SK-N-SH (cell line): ENCODE measurements around the gene SFSWAP. TPM values are rescaled to one million over a fixed set of nuclear protein-coding genes. Genes with fewer than 3 reads are reported as not detected.

Experiments used
- CTCF ChIA-PET: fragments of 300-600, 350-600 bp; formaldehyde crosslinking; extraction: SDS; loops from one replicate; lab custom pipeline; 2021; lab: Yijun Ruan, JAX
- POLR2A ChIA-PET: fragments of 350-600 bp; sonication (Branson Sonifier 250); formaldehyde crosslinking; extraction: SDS; loops from one replicate; lab custom pipeline; 2020; ENCODE audit warnings: antibody characterized with exemption, inconsistent platforms; lab: Yijun Ruan, JAX
- DNase-seq: peaks from one replicate; pipeline ENCODE4 v3.0.0; 2012
- H2AFZ ChIP-seq: fragments of 200-600 bp; sonication (generic); 2 replicates; pipeline ENCODE4 v1.8.1; 2016; ENCODE audit warnings: antibody characterized with exemption, mild to moderate bottlenecking, low read depth
- H3F3A ChIP-seq: fragments of 200-600 bp; sonication (generic); replicated peaks from 2 replicates; pipeline ENCODE3; 2016; ENCODE audit warnings: antibody characterized with exemption, mild to moderate bottlenecking; ENCODE audit not compliant: insufficient read depth
- H3K27ac ChIP-seq, 2 experiments: fragments of 200-500 bp in 1 of 2; fragments of 200-600 bp in 1 of 2; sonication (Bioruptor generic) in 1 of 2; sonication (generic), shearing (Covaris generic) in 1 of 2; 2 replicates each; pipeline versions ENCODE4 v1.5.1 to v1.6.1; 2014 to 2016; ENCODE audit warnings: low read depth in 2 of 2, inconsistent platforms in 1 of 2, low read length in 1 of 2, mild to moderate bottlenecking in 1 of 2, mixed read lengths in 1 of 2
- H3K27me3 ChIP-seq: fragments of 200-600 bp; sonication (generic), shearing (Covaris generic); 2 replicates; pipeline ENCODE4 v1.6.1; 2016; ENCODE audit warnings: mixed run types; ENCODE audit not compliant: insufficient read depth
- H3K36me3 ChIP-seq, 2 experiments: fragments of 200-500 bp in 1 of 2; fragments of 200-600 bp in 1 of 2; sonication (Bioruptor generic) in 1 of 2; sonication (generic) in 1 of 2; replicated peaks in 1 of 2; 2 replicates each; pipeline versions ENCODE3 to v1.5.1; 2014 to 2016; ENCODE audit warnings: low read length in 1 of 2, mild to moderate bottlenecking in 1 of 2; ENCODE audit not compliant: insufficient read depth in 2 of 2, control insufficient read depth in 1 of 2
- H3K4me1 ChIP-seq, 2 experiments: fragments of 200-500 bp in 1 of 2; fragments of 200-600 bp in 1 of 2; sonication (Bioruptor generic) in 1 of 2; sonication (generic), shearing (Covaris generic) in 1 of 2; 2 replicates each; pipeline versions ENCODE4 v1.5.1 to v1.6.1; 2014 to 2016; ENCODE audit warnings: low read depth in 1 of 2, low read length in 1 of 2, mixed run types in 1 of 2; ENCODE audit not compliant: insufficient read depth in 2 of 2, control insufficient read depth in 1 of 2
- H3K4me2 ChIP-seq: fragments of 200-600 bp; sonication (generic), shearing (Covaris generic); 2 replicates; pipeline ENCODE4 v1.6.1; 2017; ENCODE audit warnings: mixed run types
- H3K4me3 ChIP-seq, 2 experiments: fragments of 200-500 bp in 1 of 2; fragments of 200-600 bp in 1 of 2; sonication (Bioruptor generic) in 1 of 2; sonication (generic), shearing (Covaris generic) in 1 of 2; 2 replicates each; pipeline versions ENCODE4 v1.5.1 to v1.8.1; 2014 to 2016; ENCODE audit warnings: low read depth in 2 of 2, inconsistent platforms in 1 of 2, low read length in 1 of 2, mild to moderate bottlenecking in 1 of 2, mixed read lengths in 1 of 2, moderate library complexity in 1 of 2
- H3K79me2 ChIP-seq: fragments of 200-600 bp; sonication (generic); 2 replicates; pipeline ENCODE4 v1.8.1; 2017; ENCODE audit warnings: mild to moderate bottlenecking; ENCODE audit not compliant: insufficient read depth
- H3K9ac ChIP-seq: fragments of 200-600 bp; sonication (generic); 2 replicates; pipeline ENCODE4 v1.6.1; 2017; ENCODE audit warnings: mixed run types
- H3K9me2 ChIP-seq: fragments of 200-600 bp; sonication (generic); 2 replicates; pipeline ENCODE4 v1.6.1; 2017; ENCODE audit warnings: mixed run types
- H3K9me3 ChIP-seq: fragments of 200-600 bp; sonication (generic); 2 replicates; pipeline ENCODE4 v1.6.1; 2017; ENCODE audit warnings: mixed run types, mild to moderate bottlenecking, moderate library complexity
- H4K20me1 ChIP-seq: fragments of 200-600 bp; sonication (generic); 2 replicates; pipeline ENCODE4 v1.6.1; 2017; ENCODE audit warnings: mild to moderate bottlenecking, mixed run types; ENCODE audit not compliant: insufficient read depth
- EZH2phosphoT487 ChIP-seq: fragments of 200-600 bp; sonication (generic); IDR thresholded peaks from 2 replicates; pipeline ENCODE4 v1.6.1; 2017; ENCODE audit warnings: low read depth, mixed run types, mild to moderate bottlenecking, antibody characterized with exemption, moderate library complexity, borderline replicate concordance
- FOSL2 ChIP-seq: IDR thresholded peaks from 2 replicates; pipeline ENCODE4 v1.4.0; 2012; ENCODE audit warnings: low read depth, mild to moderate bottlenecking, moderate library complexity, borderline replicate concordance
- FOXM1 ChIP-seq: IDR thresholded peaks from 2 replicates; pipeline ENCODE4 v1.4.0; 2012; ENCODE audit warnings: low read depth, mild to moderate bottlenecking
- GATA2 ChIP-seq: sonication (generic); formaldehyde crosslinking; IDR thresholded peaks from 2 replicates; pipeline ENCODE4 v1.5.0; 2020; ENCODE audit warnings: mild to moderate bottlenecking, missing genetic modification reagents
- JUND ChIP-seq: IDR thresholded peaks from 2 replicates; pipeline ENCODE4 v1.4.0; 2012
- MXI1 ChIP-seq: IDR thresholded peaks from 2 replicates; pipeline ENCODE4 v1.6.1; 2012; ENCODE audit warnings: mild to moderate bottlenecking, low read depth, low read length, improper control_type of control experiment
- NFIC ChIP-seq: IDR thresholded peaks from 2 replicates; pipeline ENCODE4 v1.4.0; 2012; ENCODE audit warnings: borderline replicate concordance
- NRF1 ChIP-seq: IDR thresholded peaks from 2 replicates; pipeline ENCODE4 v1.6.1; 2012; ENCODE audit warnings: low read depth, mild to moderate bottlenecking, low read length
- RAD21 ChIP-seq: IDR thresholded peaks from 2 replicates; pipeline ENCODE4 v1.6.1; 2012; ENCODE audit warnings: mild to moderate bottlenecking, low read length
- RCOR1 ChIP-seq: fragments of 150-350 bp; IDR thresholded peaks from 2 replicates; pipeline ENCODE4 v1.6.1; 2017; ENCODE audit warnings: antibody characterized with exemption, low read length
- SIN3A ChIP-seq: IDR thresholded peaks from 2 replicates; pipeline ENCODE4 v1.6.1; 2012; ENCODE audit warnings: low read depth, mild to moderate bottlenecking, low read length, moderate library complexity, borderline replicate concordance
- YY1 ChIP-seq: IDR thresholded peaks from 2 replicates; pipeline ENCODE4 v1.4.0; 2012; ENCODE audit warnings: low read depth, mild to moderate bottlenecking
- WGBS: methylation state at CpG from one replicate; pipeline ENCODE4 v1.1.6; 2017; ENCODE audit warnings: low lambda C conversion rate; 5-methylcytosine and 5-hydroxymethylcytosine counted together
- polyA plus RNA-seq, 3 experiments: library from polyadenylated mRNA; depleted of rRNA; stranded (reverse); fragments of >200 nt; gene quantifications; 2 replicates each; pipeline ENCODE4 v1.2.3, GENCODE V29; 2012
- TF ChIP-seq, protein P1 (sequence below): fragments of 150-350 bp; IDR thresholded peaks from 2 replicates; pipeline ENCODE4 v1.6.1; 2017; ENCODE audit warnings: antibody characterized with exemption, low read length, low read depth, borderline replicate concordance
- TF ChIP-seq, protein P2 (sequence below): IDR thresholded peaks from 2 replicates; pipeline ENCODE4; 2012
- TF ChIP-seq, protein P3 (sequence below): IDR thresholded peaks from 2 replicates; pipeline ENCODE4 v1.6.1; 2012; ENCODE audit warnings: mild to moderate bottlenecking, low read depth, low read length, moderate library complexity

Gene SFSWAP
- polyA plus RNA-seq, 1 of the 3 experiments (the other 2 are of a cell fraction): 27.9 TPM

DNA sequence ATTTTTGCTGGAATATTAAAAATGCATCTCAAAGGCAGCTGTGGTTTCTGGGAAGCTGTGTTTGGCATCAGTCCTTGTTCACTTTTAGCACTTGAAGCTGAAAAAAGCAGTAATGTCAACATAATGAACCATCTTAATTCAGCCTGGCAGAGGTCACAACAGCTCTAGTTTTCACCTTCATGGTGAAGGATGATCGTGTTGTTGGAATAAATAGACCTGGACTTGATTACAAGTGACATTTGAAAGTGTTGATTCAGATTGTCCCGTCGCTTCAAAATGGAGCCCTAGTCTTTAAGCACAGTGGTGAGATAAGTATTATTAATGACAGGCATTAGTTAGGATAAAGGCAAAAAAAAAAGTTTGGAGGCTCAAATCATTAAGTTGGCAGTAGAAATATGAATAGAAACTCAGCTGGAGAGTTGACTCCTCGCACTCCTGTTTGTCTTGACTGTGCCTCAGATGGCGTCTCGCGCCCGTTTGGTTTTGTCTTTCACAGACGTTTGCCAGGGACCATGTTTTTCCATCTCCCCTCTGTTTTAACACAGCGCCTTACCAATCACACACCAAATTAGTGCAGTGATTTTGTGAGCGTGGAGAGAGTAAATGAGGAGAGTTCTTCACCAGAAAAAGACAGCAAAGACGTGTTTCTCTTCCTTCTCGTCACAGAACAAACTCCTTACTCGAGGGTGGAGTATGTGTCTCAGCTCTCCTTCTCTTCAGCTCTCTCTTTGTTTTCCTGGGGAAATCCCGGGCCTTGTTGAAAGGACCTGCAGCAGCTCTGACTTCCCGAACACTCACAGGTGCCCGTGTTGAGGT, 63.9 kb downstream of the SFSWAP start:
- H3F3A ChIP-seq: no peaks in the 10 kb centered on the region
- 90% methylated on average over 17 of the region's 17 CpGs for WGBS
- peaks cover 25 to 75% of the 10 kb centered on the region in 2 experiments for H3K36me3 ChIP-seq
- H3K4me1 ChIP-seq: no peaks in the 10 kb centered on the region
- no peak overlapping the region for H3K9ac ChIP-seq
- H3K27ac ChIP-seq: no peak overlapping the region
- H3K9me3 ChIP-seq: no peaks in the 10 kb centered on the region
- no peak for TF ChIP-seq YY1
- TF ChIP-seq RAD21: no peak
- no peak for TF ChIP-seq RCOR1
- no peak for TF ChIP-seq EZH2phosphoT487
- no peak for TF ChIP-seq FOXM1
- no peak for TF ChIP-seq NFIC
- TF ChIP-seq, protein P1, sequence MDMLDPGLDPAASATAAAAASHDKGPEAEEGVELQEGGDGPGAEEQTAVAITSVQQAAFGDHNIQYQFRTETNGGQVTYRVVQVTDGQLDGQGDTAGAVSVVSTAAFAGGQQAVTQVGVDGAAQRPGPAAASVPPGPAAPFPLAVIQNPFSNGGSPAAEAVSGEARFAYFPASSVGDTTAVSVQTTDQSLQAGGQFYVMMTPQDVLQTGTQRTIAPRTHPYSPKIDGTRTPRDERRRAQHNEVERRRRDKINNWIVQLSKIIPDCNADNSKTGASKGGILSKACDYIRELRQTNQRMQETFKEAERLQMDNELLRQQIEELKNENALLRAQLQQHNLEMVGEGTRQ: no peak
- TF ChIP-seq MXI1: no peak
- TF ChIP-seq, protein P2, sequence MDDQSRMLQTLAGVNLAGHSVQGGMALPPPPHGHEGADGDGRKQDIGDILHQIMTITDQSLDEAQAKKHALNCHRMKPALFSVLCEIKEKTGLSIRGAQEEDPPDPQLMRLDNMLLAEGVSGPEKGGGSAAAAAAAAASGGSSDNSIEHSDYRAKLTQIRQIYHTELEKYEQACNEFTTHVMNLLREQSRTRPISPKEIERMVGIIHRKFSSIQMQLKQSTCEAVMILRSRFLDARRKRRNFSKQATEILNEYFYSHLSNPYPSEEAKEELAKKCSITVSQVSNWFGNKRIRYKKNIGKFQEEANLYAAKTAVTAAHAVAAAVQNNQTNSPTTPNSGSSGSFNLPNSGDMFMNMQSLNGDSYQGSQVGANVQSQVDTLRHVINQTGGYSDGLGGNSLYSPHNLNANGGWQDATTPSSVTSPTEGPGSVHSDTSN: no peak
- no peak for TF ChIP-seq GATA2
- no peak for TF ChIP-seq FOSL2
- TF ChIP-seq, protein P3, sequence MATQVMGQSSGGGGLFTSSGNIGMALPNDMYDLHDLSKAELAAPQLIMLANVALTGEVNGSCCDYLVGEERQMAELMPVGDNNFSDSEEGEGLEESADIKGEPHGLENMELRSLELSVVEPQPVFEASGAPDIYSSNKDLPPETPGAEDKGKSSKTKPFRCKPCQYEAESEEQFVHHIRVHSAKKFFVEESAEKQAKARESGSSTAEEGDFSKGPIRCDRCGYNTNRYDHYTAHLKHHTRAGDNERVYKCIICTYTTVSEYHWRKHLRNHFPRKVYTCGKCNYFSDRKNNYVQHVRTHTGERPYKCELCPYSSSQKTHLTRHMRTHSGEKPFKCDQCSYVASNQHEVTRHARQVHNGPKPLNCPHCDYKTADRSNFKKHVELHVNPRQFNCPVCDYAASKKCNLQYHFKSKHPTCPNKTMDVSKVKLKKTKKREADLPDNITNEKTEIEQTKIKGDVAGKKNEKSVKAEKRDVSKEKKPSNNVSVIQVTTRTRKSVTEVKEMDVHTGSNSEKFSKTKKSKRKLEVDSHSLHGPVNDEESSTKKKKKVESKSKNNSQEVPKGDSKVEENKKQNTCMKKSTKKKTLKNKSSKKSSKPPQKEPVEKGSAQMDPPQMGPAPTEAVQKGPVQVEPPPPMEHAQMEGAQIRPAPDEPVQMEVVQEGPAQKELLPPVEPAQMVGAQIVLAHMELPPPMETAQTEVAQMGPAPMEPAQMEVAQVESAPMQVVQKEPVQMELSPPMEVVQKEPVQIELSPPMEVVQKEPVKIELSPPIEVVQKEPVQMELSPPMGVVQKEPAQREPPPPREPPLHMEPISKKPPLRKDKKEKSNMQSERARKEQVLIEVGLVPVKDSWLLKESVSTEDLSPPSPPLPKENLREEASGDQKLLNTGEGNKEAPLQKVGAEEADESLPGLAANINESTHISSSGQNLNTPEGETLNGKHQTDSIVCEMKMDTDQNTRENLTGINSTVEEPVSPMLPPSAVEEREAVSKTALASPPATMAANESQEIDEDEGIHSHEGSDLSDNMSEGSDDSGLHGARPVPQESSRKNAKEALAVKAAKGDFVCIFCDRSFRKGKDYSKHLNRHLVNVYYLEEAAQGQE: no peak
- no peak for TF ChIP-seq SIN3A
- TF ChIP-seq JUND: no peak
- TF ChIP-seq NRF1: no peak
- TF ChIP-seq, all 33 proteins: peak for 0
- H3K4me3 ChIP-seq: no peak overlapping the region
- DNase-seq: no peak
- H2AFZ ChIP-seq: no peak overlapping the region
- POLR2A ChIA-PET: no interaction called here
- H3K4me2 ChIP-seq: no peak overlapping the region
- peaks cover 7% of the 10 kb centered on the region; the same call in 1 of the 2 replicates for H3K79me2 ChIP-seq
- no peaks in the 10 kb centered on the region for H4K20me1 ChIP-seq
- CTCF ChIA-PET: interaction anchor here (0.6 to 1.5 kb wide), 2 partner anchors 17 to 49 kb away, joined by 3 read pairs; no protein-coding TSS in a partner anchor
- no peaks in the 10 kb centered on the region for H3K9me2 ChIP-seq
- H3K27me3 ChIP-seq: no peaks in the 10 kb centered on the region
